Measurements from ENCODE around the gene RNGTT. TPM values are rescaled to one million over a fixed set of nuclear protein-coding genes. Genes with fewer than 3 reads are reported as not detected.

RNGTT gene
- total RNA-seq, 3 donors from 2014 or later = 8.4 to 11.6 (median 9.4) TPM

DNA sequence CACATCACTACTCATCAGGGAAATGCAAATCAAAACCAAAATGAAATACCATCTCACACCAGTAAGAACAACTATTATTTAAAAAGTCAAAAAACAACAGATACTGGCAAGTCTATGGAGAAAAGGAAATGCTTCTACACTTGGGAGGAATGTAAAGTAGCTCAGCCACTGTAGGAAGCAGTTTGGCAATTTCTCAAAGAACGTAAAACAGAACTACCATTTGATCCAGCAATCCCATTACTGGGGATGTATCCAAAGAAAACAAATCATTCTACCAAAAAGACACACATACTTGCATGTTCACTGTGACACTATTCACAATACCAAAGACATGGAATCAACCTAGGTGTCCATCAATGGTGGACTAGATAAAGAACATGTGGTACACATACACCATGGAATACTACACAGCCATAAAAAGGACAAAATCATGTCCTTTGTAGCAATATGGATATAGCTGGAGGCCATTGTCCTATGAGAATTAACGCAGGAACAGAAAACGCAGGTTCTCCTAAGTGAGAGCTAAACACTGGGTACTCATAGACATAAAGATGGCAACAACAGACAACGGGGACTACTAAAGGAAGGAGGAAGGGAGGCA is 260.4 kb downstream of the RNGTT start:
- Histone ChIP-seq H3K4me3 (no peak overlapping the region), H3K4me1 (ENCODE audit: low read depth) (no peaks in the 10 kb centered on the region), H3K36me3 (ENCODE audit: low read depth) (no peaks in the 10 kb centered on the region), H3K9me3 (no peaks in the 10 kb centered on the region)
- DNase-seq (no peak), ATAC-seq (no peak)
- intact Hi-C loops (cut with DNase I, micrococcal nuclease) = no loop called here
- TF ChIP-seq, protein P1, sequence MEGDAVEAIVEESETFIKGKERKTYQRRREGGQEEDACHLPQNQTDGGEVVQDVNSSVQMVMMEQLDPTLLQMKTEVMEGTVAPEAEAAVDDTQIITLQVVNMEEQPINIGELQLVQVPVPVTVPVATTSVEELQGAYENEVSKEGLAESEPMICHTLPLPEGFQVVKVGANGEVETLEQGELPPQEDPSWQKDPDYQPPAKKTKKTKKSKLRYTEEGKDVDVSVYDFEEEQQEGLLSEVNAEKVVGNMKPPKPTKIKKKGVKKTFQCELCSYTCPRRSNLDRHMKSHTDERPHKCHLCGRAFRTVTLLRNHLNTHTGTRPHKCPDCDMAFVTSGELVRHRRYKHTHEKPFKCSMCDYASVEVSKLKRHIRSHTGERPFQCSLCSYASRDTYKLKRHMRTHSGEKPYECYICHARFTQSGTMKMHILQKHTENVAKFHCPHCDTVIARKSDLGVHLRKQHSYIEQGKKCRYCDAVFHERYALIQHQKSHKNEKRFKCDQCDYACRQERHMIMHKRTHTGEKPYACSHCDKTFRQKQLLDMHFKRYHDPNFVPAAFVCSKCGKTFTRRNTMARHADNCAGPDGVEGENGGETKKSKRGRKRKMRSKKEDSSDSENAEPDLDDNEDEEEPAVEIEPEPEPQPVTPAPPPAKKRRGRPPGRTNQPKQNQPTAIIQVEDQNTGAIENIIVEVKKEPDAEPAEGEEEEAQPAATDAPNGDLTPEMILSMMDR (IDR thresholded peaks at IDR 0.05) = no peak

DNA sequence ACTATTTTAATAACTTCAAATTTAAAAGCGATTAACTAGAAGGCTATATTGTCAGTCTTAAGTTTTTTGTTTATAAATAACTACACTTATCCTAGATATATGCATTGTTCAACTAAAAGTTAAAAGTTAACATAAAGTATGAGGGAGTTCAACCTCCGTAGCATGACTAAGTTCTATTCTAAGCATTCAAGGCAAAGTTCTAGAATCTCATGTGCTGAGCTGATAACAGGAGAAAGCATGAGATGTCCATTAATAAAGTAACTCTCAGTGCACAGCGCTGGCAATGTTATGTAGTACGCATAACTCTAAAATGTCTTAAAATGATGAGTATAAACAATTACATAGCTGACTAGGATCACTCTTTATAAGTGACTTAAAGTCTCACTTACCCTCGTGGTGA is 264.8 kb downstream of the RNGTT start:
- Histone ChIP-seq H3K9me3 (no peaks in the 10 kb centered on the region), H3K4me3 (no peak overlapping the region), H3K4me1 (ENCODE audit: low read depth) (no peaks in the 10 kb centered on the region), H3K36me3 (ENCODE audit: low read depth) (no peaks in the 10 kb centered on the region)
- DNase-seq (no peak), ATAC-seq (no peak)
- TF ChIP-seq, protein P1 (IDR thresholded peaks at IDR 0.05) = no peak
- intact Hi-C loops (cut with DNase I, micrococcal nuclease) = no loop called here

DNA sequence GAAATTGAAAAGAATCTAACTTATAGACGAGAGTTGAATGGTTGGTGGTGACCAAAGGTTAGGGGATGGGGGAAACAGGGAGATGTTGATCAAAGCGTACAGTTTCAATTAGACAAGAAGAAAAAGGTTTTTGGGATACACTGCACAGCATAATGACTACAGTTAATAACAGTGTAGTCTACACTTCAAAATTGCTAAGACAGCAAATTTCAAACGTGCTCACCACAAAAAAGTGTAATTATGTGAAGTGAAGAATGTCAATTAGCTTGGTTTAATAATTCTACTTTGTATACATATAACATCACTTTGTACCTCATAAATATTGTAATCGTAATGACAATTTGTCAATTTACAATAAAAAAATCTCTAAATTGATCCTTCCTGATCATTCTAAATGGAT is 267.5 kb downstream of the RNGTT start:
- intact Hi-C loops (cut with DNase I, micrococcal nuclease) = no loop called here
- H3K4me1 ChIP-seq (ENCODE audit: low read depth) = no peaks in the 10 kb centered on the region
- H3K9me3 ChIP-seq = no peaks in the 10 kb centered on the region
- TF ChIP-seq, protein P1 (IDR thresholded peaks at IDR 0.05) = no peak
- H3K4me3 ChIP-seq = no peak overlapping the region
- no peak for ATAC-seq
- no peaks in the 10 kb centered on the region for H3K36me3 ChIP-seq (ENCODE audit: low read depth)
- no peak for DNase-seq

DNA sequence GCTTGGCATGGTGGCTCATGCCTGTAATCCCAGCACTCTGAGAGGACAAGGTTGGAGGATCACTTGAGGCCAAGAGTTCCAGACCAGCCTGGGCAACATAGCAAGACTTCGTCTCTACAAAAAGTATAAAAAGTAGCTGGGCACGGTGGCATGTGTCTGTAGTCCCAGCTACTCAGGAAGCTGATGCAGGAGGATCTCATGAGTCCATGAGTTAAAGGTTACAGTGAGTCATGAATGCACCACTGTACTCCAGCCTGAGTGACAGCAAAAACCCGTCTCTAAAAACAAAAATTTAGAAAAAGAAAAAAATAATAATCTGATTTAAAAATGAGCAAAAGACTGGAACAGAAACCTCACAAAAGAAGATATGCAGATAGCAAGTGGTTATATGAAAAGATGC is 279.7 kb downstream of the RNGTT start:
- no peak for ATAC-seq

DNA sequence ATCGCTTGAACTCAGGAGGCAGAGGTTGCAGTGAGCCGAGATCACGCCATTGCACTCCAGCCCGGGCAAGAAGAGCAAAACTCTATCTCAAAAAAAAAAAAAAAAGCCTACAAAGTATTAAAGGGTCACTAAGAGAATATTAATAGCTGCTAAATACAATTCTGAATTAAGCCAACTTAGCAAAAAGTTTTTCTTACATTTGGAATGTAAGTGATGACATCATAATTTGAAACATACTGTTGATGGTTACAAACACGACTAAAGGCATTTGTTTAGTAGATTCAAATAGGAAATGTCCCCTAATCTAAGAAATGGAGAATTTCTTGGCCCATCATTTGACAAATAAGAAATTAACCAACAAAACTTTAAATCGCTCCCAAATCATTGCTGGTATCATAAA is 282.8 kb downstream of the RNGTT start:
- H3K9me3 ChIP-seq = no peaks in the 10 kb centered on the region
- H3K36me3 ChIP-seq (ENCODE audit: low read depth) = no peaks in the 10 kb centered on the region
- intact Hi-C loops (cut with DNase I, micrococcal nuclease) = no loop called here
- DNase-seq (no peak), ATAC-seq (no peak)
- H3K4me3 ChIP-seq = no peak overlapping the region
- no peaks in the 10 kb centered on the region for H3K4me1 ChIP-seq (ENCODE audit: low read depth)
- TF ChIP-seq, protein P1 (IDR thresholded peaks at IDR 0.05) = no peak

More for the DNA sequence above, 279.7 kb downstream of the RNGTT start:
- Histone ChIP-seq H3K4me1 (ENCODE audit: low read depth) (no peaks in the 10 kb centered on the region), H3K36me3 (ENCODE audit: low read depth) (no peaks in the 10 kb centered on the region), H3K9me3 (no peaks in the 10 kb centered on the region), H3K4me3 (no peak overlapping the region)
- intact Hi-C loops (cut with DNase I, micrococcal nuclease) = no loop called here
- DNase-seq = no peak
- TF ChIP-seq, protein P1 (IDR thresholded peaks at IDR 0.05) = no peak

DNA sequence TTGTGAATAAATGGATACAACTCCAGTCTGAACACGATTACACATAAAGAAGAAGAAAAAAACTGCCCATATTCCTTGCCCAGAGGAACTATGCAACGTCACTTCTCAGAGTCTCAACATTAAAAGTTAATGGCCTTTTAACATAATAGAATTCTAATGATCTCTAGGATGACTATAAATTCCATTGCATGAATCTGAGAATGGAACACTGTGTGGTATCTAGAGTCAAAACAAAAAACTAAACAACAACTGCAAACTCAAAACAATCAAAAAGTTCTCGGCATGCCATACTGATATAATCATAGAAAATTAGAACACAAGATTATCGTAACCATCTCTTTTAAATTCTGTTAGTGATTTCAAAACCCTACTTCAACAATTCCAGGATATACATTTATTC is 283.6 kb downstream of the RNGTT start:
- TF ChIP-seq, protein P1 (IDR thresholded peaks at IDR 0.05) = no peak
- no peaks in the 10 kb centered on the region for H3K4me1 ChIP-seq (ENCODE audit: low read depth)
- no peak for DNase-seq
- no peaks in the 10 kb centered on the region for H3K36me3 ChIP-seq (ENCODE audit: low read depth)
- no peak overlapping the region for H3K4me3 ChIP-seq
- ATAC-seq = no peak
- H3K9me3 ChIP-seq = peaks cover 1% of the 10 kb centered on the region
- intact Hi-C loops (cut with DNase I, micrococcal nuclease) = no loop called here
